Measurements from ENCODE around the gene MEGF11.

The MEGF11 gene

GRCh38 chr15:66096688-66097058 is 156.9 kb downstream of the MEGF11 start:
- H3K4me1 Mint-ChIP-seq = peaks cover 34% of the 10 kb centered on the region
- no peaks in the 10 kb centered on the region for H3K36me3 Mint-ChIP-seq (ENCODE audit: low read depth)
- no peak for TF ChIP-seq CTCF (IDR thresholded peaks at IDR 0.05; ENCODE audit: unreplicated experiment in 3 of 3)
- no peak overlapping the region for H3K27ac Mint-ChIP-seq
- H3K9me3 Mint-ChIP-seq = no peaks in the 10 kb centered on the region
- H3K4me3 Mint-ChIP-seq = no peak overlapping the region
- peaks cover 44% of the 10 kb centered on the region for H3K27me3 Mint-ChIP-seq (ENCODE audit: low read depth)

GRCh38 chr15:66095871-66096687 is 157.5 kb downstream of the MEGF11 start:
- Mint-ChIP-seq H3K27ac (peak overlapping the region in 1 of 3 experiments; percentile 17), H3K9me3 (no peaks in the 10 kb centered on the region), H3K27me3 (ENCODE audit: low read depth) (peaks cover 42% of the 10 kb centered on the region), H3K4me1 (peaks cover 40% of the 10 kb centered on the region), H3K4me3 (peak overlapping the region in 1 of 3 experiments; percentile 49), H3K36me3 (ENCODE audit: low read depth) (no peaks in the 10 kb centered on the region)
- TF ChIP-seq CTCF (IDR thresholded peaks at IDR 0.05; ENCODE audit: unreplicated experiment in 3 of 3) = no peak

- H3K4me3 Mint-ChIP-seq = no peak overlapping the region
- peaks cover 52% of the 10 kb centered on the region for H3K4me1 Mint-ChIP-seq
- TF ChIP-seq CTCF (IDR thresholded peaks at IDR 0.05; ENCODE audit: unreplicated experiment in 3 of 3) = no peak
- peaks cover 37% of the 10 kb centered on the region for H3K27me3 Mint-ChIP-seq (ENCODE audit: low read depth)
- no peaks in the 10 kb centered on the region for H3K36me3 Mint-ChIP-seq (ENCODE audit: low read depth)
- no peaks in the 10 kb centered on the region for H3K9me3 Mint-ChIP-seq
- H3K27ac Mint-ChIP-seq = no peak overlapping the region
Observed at GRCh38 chr15:66094331-66094730, 159.2 kb downstream of the MEGF11 start.

- TF ChIP-seq CTCF (IDR thresholded peaks at IDR 0.05; ENCODE audit: unreplicated experiment in 3 of 3) = no peak
- no peak overlapping the region for H3K4me3 Mint-ChIP-seq
- no peaks in the 10 kb centered on the region for H3K9me3 Mint-ChIP-seq
- H3K36me3 Mint-ChIP-seq (ENCODE audit: low read depth) = no peaks in the 10 kb centered on the region
- peaks cover 33% of the 10 kb centered on the region for H3K27me3 Mint-ChIP-seq (ENCODE audit: low read depth)
- peaks cover 56% of the 10 kb centered on the region for H3K4me1 Mint-ChIP-seq
- H3K27ac Mint-ChIP-seq = no peak overlapping the region
Observed at GRCh38 chr15:66092053-66093016, 161.2 kb downstream of the MEGF11 start.

GRCh38 chr15:66089509-66089908 is 164.0 kb downstream of the MEGF11 start:
- H3K4me3 Mint-ChIP-seq = no peak overlapping the region
- H3K36me3 Mint-ChIP-seq (ENCODE audit: low read depth) = no peaks in the 10 kb centered on the region
- H3K9me3 Mint-ChIP-seq = peaks cover 7% of the 10 kb centered on the region
- no peak for TF ChIP-seq CTCF (IDR thresholded peaks at IDR 0.05; ENCODE audit: unreplicated experiment in 3 of 3)
- H3K27ac Mint-ChIP-seq = peak overlapping the region in 1 of 3 experiments; percentile 44
- H3K27me3 Mint-ChIP-seq (ENCODE audit: low read depth) = peaks cover 19% of the 10 kb centered on the region
- peaks cover 41% of the 10 kb centered on the region for H3K4me1 Mint-ChIP-seq
